Thoracic aorta (tissue), 2 donors: ENCODE data around the gene PFKP. TPM values are rescaled to one million over a fixed set of nuclear protein-coding genes. Genes with fewer than 3 reads are reported as not detected.

Experiments used
- ATAC-seq: fragments of 150-250 bp; one replicate; pipeline ENCODE4 v1.8.0; 2017; ENCODE audit warnings: low read depth; ENCODE audit not compliant: insufficient number of reproducible peaks, low FRiP score
- DNase-seq: peaks from one replicate; pipeline ENCODE4 v3.0.0-alpha.2; 2020; ENCODE audit warnings: low spot score
- H3K27ac ChIP-seq, 2 donors: fragments of 200-600 bp; sonication (generic); 1 replicate in 1 of 2; 2 replicates in 1 of 2; pipeline ENCODE4 v1.5.1; 2016; ENCODE audit warnings: mild to moderate bottlenecking in 2 of 2, moderate library complexity in 2 of 2
- H3K27me3 ChIP-seq: fragments of 200-600 bp; sonication (generic); replicated peaks from 2 replicates; pipeline ENCODE4 v1.6.0; 2016; ENCODE audit warnings: mild to moderate bottlenecking; ENCODE audit not compliant: insufficient read depth
- H3K36me3 ChIP-seq: fragments of 200-600 bp; sonication (generic); one replicate; pipeline ENCODE4 v1.5.1; 2016
- H3K4me1 ChIP-seq, 2 donors: fragments of 200-600 bp; sonication (generic); 1 replicate in 1 of 2; 2 replicates in 1 of 2; pipeline versions ENCODE4 v1.5.1 to v1.6.0; 2016; ENCODE audit warnings: low read depth in 2 of 2, mild to moderate bottlenecking in 1 of 2; ENCODE audit not compliant: control insufficient read depth in 1 of 2
- H3K4me3 ChIP-seq: fragments of 200-600 bp; sonication (generic); 2 replicates; pipeline ENCODE4 v1.5.1; 2016; ENCODE audit warnings: mild to moderate bottlenecking
- H3K9me3 ChIP-seq: fragments of 200-600 bp; sonication (generic); 2 replicates; pipeline ENCODE4 v1.5.1; 2016
- CTCF ChIP-seq: fragments of 200-600 bp; sonication (generic); IDR thresholded peaks from one replicate; pipeline ENCODE4 v1.5.1; 2019; ENCODE audit warnings: antibody characterized with exemption
- total RNA-seq, 2 donors: library from RNA; depleted of rRNA; stranded (reverse); fragments of >200 nt; gene quantifications; one replicate each; pipeline versions ENCODE4 v1.1.0 to v1.2.3, GENCODE V29; 2016

Gene PFKP
- total RNA-seq, 2 donors from 2014 or later = 91.4 to 153 TPM

DNA sequence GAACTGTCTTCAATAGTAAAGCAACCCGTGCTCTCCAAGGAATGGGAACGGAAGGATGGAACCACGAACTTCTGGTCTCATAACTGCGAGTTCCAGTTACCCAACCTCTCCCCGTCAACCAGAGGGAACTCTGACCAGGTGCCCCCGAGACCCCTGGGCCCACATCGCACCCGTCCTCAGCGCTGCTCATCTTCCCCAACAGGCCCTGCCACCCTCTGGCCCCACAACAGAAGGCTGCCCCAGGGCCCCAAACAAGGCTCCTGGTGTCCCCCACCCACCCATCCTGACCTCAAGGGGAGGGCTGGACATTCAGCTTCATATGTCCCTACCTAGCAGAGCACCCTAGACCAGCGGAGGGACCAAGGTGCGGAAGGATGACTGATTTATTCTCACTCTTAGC lies 82.6 kb downstream of the PFKP start:
- Histone ChIP-seq H3K36me3 (peaks cover 68% of the 10 kb centered on the region), H3K27me3 (no peaks in the 10 kb centered on the region), H3K4me1 (no peaks in the 10 kb centered on the region), H3K9me3 (no peaks in the 10 kb centered on the region), H3K27ac (no peak overlapping the region), H3K4me3 (no peak overlapping the region)
- TF ChIP-seq CTCF = no peak
- ATAC-seq (no peak), DNase-seq (no peak)

DNA sequence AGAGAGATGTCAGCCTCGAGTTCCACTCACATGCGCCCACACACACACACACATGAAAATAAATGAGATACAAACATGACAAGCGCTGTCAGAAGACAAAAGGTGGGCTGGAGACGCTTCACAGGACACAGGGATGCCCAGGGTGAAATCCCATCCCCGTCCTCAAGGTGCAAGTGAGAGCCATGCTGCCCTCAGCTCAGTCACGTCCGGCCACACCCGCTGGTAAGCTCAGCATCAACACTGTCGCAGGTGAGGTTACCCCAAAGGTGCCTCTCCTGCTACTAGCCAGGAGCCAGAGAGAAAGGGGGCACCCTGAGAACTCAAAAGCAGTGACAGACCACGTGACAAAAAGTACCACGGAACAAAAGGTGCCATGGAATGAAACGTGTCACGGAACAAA lies 83.0 kb downstream of the PFKP start:
- no peak for ATAC-seq
- no peaks in the 10 kb centered on the region for H3K4me1 ChIP-seq
- TF ChIP-seq CTCF = no peak

GRCh38 chr10:3150961-3151360 lies 83.6 kb downstream of the PFKP start:
- no peaks in the 10 kb centered on the region for H3K4me1 ChIP-seq
- H3K27ac ChIP-seq = no peak overlapping the region
- H3K36me3 ChIP-seq = peaks cover 66% of the 10 kb centered on the region
- H3K9me3 ChIP-seq = no peaks in the 10 kb centered on the region
- no peak for TF ChIP-seq CTCF
- H3K4me3 ChIP-seq = no peak overlapping the region
- no peaks in the 10 kb centered on the region for H3K27me3 ChIP-seq
- ATAC-seq (no peak), DNase-seq (no peak)

More for the DNA sequence above, 83.0 kb downstream of the PFKP start:
- no peaks in the 10 kb centered on the region for H3K27me3 ChIP-seq
- no peak overlapping the region for H3K4me3 ChIP-seq
- H3K27ac ChIP-seq = no peak overlapping the region
- no peak for DNase-seq
- H3K36me3 ChIP-seq = peaks cover 68% of the 10 kb centered on the region
- H3K9me3 ChIP-seq = no peaks in the 10 kb centered on the region

DNA sequence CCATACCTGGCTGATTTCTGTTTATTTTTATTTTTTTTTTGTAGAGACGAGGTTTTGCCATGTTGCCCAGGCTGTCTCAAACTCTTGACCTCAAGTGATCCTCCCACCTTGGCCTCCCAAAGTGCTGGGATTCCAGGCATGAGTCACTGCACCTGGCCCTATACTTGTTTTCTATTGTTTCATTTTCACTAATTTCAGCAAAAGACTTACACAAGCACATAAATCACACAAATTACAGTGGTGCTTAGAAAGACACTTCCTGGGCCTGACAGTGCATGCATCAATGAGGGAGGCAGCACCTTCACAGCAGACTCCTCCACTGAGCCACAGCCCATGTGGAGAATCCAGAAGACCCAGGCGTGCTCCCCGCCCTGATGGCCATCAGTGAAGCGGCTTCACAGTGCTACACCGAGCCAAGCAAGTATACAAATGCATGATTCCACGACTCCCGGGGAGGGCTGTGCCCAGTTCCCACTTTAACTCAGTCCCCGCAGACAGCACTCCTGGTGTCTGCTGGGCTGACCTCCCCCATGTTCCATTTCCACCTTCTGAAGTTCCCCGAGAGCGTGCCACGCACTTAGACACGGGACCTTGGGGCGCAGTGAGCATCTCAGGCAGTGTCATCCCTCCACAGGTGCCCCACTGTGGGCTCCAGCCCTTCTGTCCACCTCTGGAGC lies 84.7 kb downstream of the PFKP start:
- H3K36me3 ChIP-seq = peaks cover 58% of the 10 kb centered on the region
- DNase-seq (no peak), ATAC-seq (no peak)
- no peak overlapping the region for H3K4me3 ChIP-seq
- no peak overlapping the region for H3K27ac ChIP-seq
- no peaks in the 10 kb centered on the region for H3K4me1 ChIP-seq
- no peak for TF ChIP-seq CTCF
- H3K27me3 ChIP-seq = no peaks in the 10 kb centered on the region
- no peaks in the 10 kb centered on the region for H3K9me3 ChIP-seq

- no peak for ATAC-seq
- Histone ChIP-seq H3K9me3 (no peaks in the 10 kb centered on the region), H3K27ac (no peak overlapping the region), H3K27me3 (no peaks in the 10 kb centered on the region), H3K4me3 (no peak overlapping the region), H3K36me3 (peaks cover 55% of the 10 kb centered on the region), H3K4me1 (no peaks in the 10 kb centered on the region)
- TF ChIP-seq CTCF = no peak
- DNase-seq = no peak
Measured at GRCh38 chr10:3152566-3152935, 85.2 kb downstream of the PFKP start.
